Esophagus squamous epithelium (tissue), 4 donors: ENCODE data around the gene RABEP2.

Experiments used
- POLR2A ChIP-seq, 4 donors: fragments of 450-650 bp; IDR thresholded peaks; one replicate each; pipeline ENCODE4 v1.6.1; 2017; ENCODE audit warnings: antibody characterized with exemption in 4 of 4, mild to moderate bottlenecking in 4 of 4, moderate library complexity in 3 of 4
- TF ChIP-seq, protein P1 (sequence below), 6 experiments: fragments of 450-650 bp in 4 of 6; fragments of 200-600 bp in 2 of 6; sonication (generic) in 2 of 6; IDR thresholded peaks; one replicate each; pipeline ENCODE4 v1.5.1; 2016 to 2019; ENCODE audit warnings: antibody characterized with exemption in 6 of 6, mild to moderate bottlenecking in 4 of 6, moderate library complexity in 4 of 6

DNA sequence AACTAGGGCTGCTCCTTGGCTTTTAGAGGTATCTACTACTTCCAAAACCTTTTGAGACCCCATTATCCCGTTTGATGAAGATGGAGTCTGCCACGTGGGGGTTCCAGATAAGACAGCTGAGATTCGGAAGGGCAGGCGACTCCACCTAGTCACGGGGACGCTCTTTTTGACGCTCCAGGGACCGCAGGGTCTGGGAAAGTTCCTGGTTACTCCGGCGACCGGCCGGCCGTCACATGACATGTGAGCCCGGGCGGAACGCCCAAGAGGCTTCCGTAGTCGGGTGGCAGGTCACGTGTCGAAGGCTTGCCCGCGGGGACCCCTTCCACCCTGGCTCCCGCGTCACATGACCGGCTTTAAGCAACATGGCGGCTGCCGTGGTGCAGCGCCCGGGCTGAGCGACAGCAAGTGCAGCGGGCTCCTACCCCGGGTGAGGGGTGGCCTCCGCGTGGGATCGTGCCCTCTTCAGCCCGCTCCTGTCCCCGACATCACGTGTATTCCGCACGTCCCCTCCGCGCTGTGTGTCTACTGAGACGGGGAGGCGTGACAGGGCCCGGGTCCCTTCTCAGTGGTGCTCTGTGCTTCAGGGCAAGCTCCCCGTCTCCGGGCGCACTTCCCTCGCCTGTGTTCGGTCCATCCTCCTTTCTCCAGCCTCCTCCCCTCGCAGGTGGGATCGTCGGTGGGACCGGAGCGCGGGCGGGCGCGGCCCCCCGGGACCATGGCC lies 49.6 kb upstream of the RABEP2 start, which contains the start of gene SPNS1:
- TF ChIP-seq, protein P1, sequence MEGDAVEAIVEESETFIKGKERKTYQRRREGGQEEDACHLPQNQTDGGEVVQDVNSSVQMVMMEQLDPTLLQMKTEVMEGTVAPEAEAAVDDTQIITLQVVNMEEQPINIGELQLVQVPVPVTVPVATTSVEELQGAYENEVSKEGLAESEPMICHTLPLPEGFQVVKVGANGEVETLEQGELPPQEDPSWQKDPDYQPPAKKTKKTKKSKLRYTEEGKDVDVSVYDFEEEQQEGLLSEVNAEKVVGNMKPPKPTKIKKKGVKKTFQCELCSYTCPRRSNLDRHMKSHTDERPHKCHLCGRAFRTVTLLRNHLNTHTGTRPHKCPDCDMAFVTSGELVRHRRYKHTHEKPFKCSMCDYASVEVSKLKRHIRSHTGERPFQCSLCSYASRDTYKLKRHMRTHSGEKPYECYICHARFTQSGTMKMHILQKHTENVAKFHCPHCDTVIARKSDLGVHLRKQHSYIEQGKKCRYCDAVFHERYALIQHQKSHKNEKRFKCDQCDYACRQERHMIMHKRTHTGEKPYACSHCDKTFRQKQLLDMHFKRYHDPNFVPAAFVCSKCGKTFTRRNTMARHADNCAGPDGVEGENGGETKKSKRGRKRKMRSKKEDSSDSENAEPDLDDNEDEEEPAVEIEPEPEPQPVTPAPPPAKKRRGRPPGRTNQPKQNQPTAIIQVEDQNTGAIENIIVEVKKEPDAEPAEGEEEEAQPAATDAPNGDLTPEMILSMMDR (IDR thresholded peaks at IDR 0.05) = peak in 1 of 6 experiments; percentile 46
- peak in 3 of 4 donors; percentile 14 to 48 (median 39) for TF ChIP-seq POLR2A (IDR thresholded peaks at IDR 0.05)
